Mesenteric fat pad (tissue), 1 donor: Measurements from ENCODE around the gene TNFSF4. TPM values are rescaled to one million over a fixed set of nuclear protein-coding genes. Genes with fewer than 3 reads are reported as not detected.

Experiments used
- DNase-seq: peaks from one replicate; pipeline ENCODE4 v3.0.0-alpha.2; 2020; ENCODE audit warnings: low spot score
- total RNA-seq: library from RNA; stranded (reverse); fragmentation: NEBNext Ultra II Directional; extraction: Animal tissue kit (Norgen Biotek cat#: 25700); gene quantifications from one replicate; pipeline ENCODE4 v1.2.1, GENCODE V29; 2021
- donor health status: DM: yes; HTN: yes; CAD: no.

The TNFSF4 gene
- total RNA-seq, 1 donor from 2014 or later = 0.45 TPM

DNA sequence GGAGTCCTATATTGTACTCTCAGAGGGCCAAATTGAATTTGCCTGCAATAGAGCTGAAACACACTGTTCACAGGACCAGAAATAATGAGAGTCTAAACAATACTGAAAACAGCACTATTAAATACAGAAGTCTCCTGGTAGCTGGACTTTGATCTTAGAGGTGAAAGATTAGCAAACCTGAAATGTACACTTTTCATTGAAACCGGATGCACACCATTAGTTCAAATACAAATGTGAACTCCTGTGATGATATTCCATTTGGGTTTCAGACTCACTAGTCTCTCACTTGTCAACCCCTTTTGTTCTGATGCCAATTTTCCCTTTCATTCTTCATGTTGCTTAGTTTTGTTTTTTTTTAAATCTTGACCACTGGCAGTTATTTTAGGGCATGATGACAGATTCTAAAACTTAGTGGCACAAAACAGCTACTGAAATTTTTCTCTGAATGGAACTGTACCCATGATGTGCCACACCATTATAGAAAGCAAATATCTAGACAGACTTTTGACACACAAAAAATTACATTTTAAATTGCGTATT is 5.9 kb upstream of the TNFSF4 start:
- no peak for DNase-seq

- DNase-seq = no peak
Measured at GRCh38 chr1:173210716-173211231, 3.6 kb upstream of the TNFSF4 start.

DNA sequence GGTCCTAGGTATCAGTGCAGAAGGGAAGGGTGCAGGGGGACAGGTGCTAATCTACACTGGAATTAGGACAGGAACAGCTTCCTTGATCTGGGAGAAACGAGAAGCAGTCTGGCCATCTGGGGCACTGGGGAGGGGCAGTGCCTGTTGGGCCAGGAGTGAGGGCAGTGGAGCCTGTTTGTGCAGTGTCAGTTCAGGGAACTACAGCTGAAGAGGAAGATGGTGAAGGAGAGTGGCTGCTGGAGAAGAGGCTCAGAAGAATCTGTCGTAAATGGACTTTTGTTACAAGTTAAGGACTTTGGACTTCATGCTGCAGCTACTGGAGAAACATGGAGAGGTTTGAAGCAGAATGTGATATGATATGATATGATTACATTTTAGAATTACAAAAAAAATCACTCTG is 3.2 kb upstream of the TNFSF4 start:
- DNase-seq = no peak

GRCh38 chr1:173208868-173209267 is 1.7 kb upstream of the TNFSF4 start:
- no peak for DNase-seq

DNA sequence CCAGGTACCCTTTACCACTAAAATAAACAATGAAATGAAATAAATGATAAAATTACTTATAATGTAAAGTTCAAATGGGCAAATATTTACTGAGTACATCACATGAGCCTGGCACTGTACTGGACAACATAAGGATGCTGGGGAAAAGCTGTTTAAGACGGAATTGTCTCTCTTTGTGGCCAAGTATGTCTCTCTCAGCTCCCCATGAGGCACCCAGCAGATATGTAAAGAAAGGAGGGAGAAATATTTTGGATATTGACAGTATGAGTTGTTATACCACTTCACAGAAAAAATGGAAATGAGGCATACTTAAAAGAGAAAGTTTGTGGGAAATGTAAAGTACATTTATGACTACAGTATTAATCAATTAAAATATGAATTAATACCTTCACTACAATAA is 1.0 kb upstream of the TNFSF4 start:
- no peak for DNase-seq

DNA sequence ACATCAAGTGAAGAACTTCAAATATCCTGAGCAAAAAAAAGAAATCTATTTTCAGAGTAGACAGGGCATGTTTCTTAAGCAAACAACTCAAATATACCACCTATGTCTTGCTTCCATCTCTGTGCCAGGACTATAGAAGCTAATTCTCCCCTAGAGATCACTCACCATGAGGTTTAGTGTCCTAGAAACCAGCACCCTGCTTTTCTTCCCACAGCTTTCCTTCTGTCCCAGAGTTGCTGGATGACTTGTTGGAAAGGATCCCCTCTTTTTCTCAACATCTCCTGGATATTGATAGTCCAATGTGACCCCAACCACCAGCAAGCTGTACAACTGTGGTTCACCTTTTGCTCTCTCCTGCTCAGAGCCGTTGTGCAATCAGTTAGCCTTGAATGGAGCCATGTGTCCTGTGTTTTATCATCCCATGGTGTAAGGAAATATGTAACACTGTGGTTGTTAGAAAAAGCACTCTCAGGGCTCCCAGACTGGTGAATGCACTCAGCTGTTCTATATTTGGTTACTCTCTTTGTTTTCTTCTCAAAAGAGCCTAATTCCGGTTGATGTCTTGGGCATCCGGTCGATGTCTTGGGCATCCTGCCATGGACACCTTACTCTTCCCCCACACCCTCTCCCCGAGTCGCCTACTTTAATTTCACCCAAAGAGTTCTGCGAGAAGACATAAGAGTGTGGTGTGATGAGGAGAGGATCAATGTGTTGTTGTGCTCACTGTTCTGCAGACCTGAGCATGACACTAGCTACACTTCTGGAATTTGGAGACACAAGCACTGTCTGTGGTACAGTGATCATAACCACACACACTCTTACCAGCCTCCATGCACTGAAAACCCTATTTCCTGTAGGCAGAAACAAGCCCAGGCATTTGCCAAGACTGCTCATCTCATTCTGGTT is 1.7 kb downstream of the TNFSF4 start:
- no peak for DNase-seq

GRCh38 chr1:173204693-173205092 is 2.4 kb downstream of the TNFSF4 start:
- no peak for DNase-seq

GRCh38 chr1:173202424-173203145 is 4.5 kb downstream of the TNFSF4 start:
- DNase-seq = no peak

- DNase-seq = no peak
Measured at GRCh38 chr1:173201969-173202368, 5.2 kb downstream of the TNFSF4 start.

DNA sequence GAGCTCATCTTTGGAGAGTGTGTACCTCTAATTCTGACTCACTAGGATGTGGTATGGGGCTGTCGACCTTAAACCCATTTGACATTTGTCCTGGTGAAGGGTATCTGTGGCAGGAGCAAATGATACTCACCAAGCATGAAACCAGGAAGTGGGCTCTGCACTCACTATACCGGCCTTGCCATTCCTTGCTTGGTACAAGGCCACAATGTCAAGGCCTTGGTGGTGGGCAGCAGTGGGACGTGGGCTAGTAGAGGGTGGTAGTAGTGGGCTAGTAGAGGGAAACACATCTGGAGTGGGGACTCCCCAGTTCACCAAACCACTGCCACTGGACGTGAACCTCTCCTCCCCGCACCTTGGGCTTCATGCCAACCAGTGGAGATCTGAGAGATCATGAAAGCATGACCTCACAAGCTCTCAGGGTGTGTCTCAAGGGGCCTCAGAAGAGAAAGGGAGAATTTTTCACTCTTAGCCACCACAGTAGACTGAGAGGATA is 11.5 kb downstream of the TNFSF4 start:
- no peak for DNase-seq

- DNase-seq = no peak
Measured at GRCh38 chr1:173193639-173194038, 13.5 kb downstream of the TNFSF4 start.

DNA sequence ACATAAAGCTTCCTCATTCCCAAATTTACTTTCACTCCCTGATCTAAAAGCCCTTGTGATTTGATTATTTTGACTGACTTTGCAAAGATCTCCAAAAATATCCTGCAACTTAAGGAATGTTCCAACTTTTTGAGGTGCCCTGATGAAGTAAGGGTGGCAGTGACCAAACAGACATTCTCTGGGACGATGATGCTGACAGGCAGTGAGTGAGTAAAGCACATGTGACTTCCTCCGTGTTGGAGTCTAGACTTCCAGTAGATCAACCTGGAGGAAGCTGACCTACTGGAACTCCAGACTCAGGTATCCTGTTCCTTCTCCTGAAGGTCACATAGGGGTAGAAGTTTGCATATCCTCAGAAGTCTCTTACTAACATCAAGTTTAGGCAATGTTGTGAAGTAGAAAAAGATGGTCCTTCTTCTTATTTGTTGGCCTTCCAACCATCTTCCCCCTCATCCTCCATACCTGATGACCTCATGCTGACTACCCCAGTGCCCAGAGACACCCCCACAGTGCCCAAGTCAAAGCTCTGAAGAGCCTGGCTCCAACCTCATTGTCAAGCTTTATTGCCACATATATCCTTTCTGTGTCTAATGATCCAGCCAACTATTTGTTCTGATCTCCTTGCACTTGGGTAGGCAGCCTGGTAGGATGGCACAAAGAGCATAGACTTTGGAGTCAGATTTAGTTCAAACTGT is 16.0 kb downstream of the TNFSF4 start:
- DNase-seq = no peak

DNA sequence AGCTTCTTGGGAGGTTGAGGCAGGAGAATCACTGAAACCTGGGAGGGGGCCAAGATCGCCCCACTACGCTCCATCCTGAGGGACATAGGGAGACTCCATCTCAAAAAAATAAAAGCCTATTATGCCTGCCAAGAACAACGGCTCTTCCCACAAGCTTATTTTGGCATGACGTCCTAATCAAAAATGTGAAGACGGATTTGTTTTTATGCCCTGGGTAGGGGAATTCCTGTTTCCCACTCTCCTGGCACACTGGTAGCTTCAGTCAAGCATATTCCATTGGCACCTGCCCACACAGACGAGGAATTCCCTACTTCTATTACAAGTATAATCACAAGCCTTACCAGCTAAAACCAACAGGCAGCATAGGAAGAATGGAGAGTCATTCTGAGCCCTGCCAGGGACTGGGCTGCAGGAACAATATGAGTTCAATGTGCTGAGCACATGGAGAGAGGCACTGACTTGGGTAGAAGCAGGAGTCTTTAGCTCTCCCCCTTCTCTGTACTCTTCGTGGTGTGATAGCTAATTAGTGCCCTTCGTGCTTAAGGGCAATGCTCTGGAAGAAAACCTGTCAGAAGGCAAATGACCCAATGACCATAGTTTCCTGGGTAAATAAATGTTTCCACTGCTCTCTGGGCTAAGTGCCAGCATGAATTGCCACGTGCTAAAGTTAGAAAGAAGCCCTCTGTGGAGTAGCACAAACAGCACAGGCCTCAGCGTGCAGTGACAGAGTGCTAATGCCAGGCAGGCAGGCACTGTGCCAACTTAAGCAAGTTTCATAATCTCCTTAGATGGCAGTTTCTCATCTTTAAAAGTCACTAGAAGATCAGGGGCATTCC is 16.8 kb downstream of the TNFSF4 start:
- DNase-seq = no peak

DNA sequence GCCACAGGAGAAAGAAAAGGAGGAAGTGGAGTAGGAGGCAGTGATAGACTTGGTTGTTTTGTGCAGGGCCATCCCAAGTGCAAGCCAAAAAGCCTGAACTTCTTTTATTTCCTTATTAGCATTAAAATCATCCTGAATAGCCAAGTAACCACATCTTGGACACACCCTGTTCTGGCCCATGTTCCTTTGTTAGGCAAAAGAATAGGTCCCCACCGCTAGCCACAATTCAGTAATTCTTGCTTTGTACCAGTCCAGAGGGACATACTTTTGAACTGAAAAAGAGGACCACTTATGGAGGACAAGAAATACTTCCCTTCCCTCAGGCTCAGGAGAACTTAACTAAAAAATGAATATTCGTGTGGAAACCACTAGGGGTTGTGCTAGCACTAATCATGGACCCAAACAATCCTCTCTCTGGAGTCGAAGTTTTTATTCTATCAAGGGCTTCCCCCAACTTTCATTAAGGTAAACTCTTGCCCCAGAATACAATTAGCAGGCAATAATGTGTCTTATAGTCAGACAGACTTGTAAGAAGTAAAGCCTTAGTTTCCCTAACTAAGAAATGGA is 19.4 kb downstream of the TNFSF4 start:
- DNase-seq = no peak

DNA sequence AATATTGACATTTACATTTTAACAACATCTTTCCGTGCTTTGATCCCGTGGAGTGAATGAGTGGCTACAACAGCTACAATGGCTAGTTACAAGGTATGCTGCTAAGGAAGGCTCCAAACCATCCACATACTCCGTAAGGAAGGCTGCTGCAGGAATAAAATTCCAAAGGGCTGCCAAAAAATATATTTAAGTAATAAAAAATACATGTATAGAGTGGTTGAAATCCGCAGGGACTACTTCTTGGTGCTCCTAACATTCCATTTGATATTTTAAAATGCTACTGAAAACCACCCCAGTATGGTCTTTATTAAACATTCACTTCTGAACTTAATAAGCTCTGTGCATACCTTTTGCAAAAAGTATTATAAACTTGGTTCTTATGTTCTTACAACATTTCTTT is 25.3 kb downstream of the TNFSF4 start:
- DNase-seq = no peak

- DNase-seq = no peak
Measured at GRCh38 chr1:173176246-173176645, 30.9 kb downstream of the TNFSF4 start.

DNA sequence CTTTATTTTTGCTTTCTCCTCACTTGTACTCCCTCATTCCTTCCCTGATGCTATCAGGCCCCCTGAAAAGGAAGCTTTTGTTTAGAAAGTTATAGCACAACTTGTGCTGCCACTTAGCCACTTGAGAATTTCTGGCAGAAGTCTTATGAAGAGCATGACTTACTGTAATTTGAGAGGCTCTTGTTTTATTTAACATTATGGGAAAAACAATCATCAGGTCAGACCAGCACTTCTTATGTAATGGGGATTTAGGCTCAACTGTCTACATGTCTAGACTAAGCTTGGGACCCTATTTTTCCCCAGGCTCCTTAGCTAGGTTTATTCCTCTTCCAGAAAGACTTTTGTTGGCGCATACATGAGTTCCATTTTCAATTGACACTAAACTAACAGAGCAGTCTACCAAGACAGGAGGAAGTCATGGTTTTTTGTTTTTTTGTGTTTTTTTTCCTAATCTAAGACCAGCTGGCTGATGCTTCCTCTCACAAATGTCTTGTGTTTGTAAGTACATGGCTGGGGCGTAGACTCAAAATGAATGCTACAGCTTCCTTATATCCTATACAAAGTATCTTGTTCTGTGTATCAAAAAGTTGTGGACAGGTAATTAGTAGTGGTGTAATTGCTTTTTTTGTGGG is 31.5 kb downstream of the TNFSF4 start:
- DNase-seq = no peak

DNA sequence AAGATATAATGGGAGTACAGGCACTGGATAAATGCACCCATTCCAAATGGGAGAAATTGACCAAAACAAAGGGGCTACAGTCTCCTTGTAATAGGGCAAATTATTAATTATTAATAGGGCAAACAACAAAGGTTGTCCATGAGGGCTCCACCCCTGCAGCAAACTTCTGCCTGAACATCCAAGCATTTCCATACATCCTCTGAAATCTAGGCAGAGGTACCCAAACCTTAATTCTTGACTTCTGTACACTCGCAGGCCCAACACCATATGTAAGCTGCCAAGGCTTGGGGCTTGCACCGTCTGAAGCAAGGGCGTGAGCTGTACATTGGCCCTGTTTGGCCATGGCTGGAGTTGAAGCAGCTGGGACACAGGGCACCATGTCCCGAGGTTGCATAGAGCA is 33.7 kb downstream of the TNFSF4 start:
- DNase-seq = no peak

GRCh38 chr1:173171152-173171551 is 36.0 kb downstream of the TNFSF4 start:
- no peak for DNase-seq

GRCh38 chr1:173168941-173169340 is 38.2 kb downstream of the TNFSF4 start:
- no peak for DNase-seq
